Panc1 (cell line): Measurements from ENCODE around the gene RAB4B.

Experiments used
- POLR2AphosphoS5 ChIP-seq: IDR thresholded peaks from 2 replicates; pipeline ENCODE4 v1.6.1; 2012; ENCODE audit warnings: mild to moderate bottlenecking, low read depth, low read length, moderate library complexity
- SIN3A ChIP-seq: IDR thresholded peaks from 2 replicates; pipeline ENCODE4 v1.6.1; 2012; ENCODE audit warnings: low read depth, mild to moderate bottlenecking, low read length, moderate library complexity, borderline replicate concordance; ENCODE audit not compliant: insufficient read depth
- TF ChIP-seq, protein P1 (sequence below): fragments of 450-650 bp; IDR thresholded peaks from 2 replicates; pipeline ENCODE4 v1.5.1; 2017; ENCODE audit warnings: mild to moderate bottlenecking
- TF ChIP-seq, protein P2 (sequence below), 2 experiments: IDR thresholded peaks; 2 replicates each; pipeline ENCODE4 v1.6.1; 2011 to 2012; ENCODE audit warnings: low read depth in 2 of 2, control low read depth in 1 of 2, low read length in 1 of 2, mild to moderate bottlenecking in 1 of 2, moderate library complexity in 1 of 2; ENCODE audit not compliant: insufficient read depth in 1 of 2

DNA sequence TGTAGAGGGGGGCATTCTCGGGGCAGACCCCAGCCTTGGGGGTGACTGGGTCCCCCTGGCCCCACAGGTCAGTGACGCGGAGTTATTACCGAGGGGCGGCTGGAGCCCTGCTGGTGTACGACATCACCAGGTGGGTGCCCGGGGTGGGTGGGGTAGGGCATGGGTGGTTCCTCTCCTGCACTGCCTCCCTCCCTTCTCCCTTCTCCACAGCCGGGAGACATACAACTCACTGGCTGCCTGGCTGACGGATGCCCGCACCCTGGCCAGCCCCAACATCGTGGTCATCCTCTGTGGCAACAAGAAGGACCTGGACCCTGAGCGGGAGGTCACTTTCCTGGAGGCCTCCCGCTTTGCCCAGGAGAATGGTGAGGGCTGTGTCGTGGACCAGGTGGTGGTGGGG is 5.7 kb downstream of the RAB4B start:
- no peak for TF ChIP-seq SIN3A
- TF ChIP-seq, protein P1, sequence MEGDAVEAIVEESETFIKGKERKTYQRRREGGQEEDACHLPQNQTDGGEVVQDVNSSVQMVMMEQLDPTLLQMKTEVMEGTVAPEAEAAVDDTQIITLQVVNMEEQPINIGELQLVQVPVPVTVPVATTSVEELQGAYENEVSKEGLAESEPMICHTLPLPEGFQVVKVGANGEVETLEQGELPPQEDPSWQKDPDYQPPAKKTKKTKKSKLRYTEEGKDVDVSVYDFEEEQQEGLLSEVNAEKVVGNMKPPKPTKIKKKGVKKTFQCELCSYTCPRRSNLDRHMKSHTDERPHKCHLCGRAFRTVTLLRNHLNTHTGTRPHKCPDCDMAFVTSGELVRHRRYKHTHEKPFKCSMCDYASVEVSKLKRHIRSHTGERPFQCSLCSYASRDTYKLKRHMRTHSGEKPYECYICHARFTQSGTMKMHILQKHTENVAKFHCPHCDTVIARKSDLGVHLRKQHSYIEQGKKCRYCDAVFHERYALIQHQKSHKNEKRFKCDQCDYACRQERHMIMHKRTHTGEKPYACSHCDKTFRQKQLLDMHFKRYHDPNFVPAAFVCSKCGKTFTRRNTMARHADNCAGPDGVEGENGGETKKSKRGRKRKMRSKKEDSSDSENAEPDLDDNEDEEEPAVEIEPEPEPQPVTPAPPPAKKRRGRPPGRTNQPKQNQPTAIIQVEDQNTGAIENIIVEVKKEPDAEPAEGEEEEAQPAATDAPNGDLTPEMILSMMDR = no peak
- TF ChIP-seq, protein P2, sequence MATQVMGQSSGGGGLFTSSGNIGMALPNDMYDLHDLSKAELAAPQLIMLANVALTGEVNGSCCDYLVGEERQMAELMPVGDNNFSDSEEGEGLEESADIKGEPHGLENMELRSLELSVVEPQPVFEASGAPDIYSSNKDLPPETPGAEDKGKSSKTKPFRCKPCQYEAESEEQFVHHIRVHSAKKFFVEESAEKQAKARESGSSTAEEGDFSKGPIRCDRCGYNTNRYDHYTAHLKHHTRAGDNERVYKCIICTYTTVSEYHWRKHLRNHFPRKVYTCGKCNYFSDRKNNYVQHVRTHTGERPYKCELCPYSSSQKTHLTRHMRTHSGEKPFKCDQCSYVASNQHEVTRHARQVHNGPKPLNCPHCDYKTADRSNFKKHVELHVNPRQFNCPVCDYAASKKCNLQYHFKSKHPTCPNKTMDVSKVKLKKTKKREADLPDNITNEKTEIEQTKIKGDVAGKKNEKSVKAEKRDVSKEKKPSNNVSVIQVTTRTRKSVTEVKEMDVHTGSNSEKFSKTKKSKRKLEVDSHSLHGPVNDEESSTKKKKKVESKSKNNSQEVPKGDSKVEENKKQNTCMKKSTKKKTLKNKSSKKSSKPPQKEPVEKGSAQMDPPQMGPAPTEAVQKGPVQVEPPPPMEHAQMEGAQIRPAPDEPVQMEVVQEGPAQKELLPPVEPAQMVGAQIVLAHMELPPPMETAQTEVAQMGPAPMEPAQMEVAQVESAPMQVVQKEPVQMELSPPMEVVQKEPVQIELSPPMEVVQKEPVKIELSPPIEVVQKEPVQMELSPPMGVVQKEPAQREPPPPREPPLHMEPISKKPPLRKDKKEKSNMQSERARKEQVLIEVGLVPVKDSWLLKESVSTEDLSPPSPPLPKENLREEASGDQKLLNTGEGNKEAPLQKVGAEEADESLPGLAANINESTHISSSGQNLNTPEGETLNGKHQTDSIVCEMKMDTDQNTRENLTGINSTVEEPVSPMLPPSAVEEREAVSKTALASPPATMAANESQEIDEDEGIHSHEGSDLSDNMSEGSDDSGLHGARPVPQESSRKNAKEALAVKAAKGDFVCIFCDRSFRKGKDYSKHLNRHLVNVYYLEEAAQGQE (IDR thresholded peaks at IDR 0.05; ENCODE audit: insufficient read depth in 1 of 2, low read depth in 2 of 2, low read length in 1 of 2) = no peak
- no peak for TF ChIP-seq POLR2AphosphoS5
